ENCODE data around the gene KIF26A. TPM values are rescaled to one million over a fixed set of nuclear protein-coding genes. Genes with fewer than 3 reads are reported as not detected.
A peak's percentile ranks its signal among the peaks of the same experiment; 100 is the strongest.
"Not testable (repeated sequence)": the region's sequence is repeated elsewhere in the genome, so short reads cannot be mapped to it uniquely, and the experiment has no call there.

KIF26A gene
- total RNA-seq, 3 donors from 2014 or later: 1.4 to 4.6 (median 2.2) TPM

DNA sequence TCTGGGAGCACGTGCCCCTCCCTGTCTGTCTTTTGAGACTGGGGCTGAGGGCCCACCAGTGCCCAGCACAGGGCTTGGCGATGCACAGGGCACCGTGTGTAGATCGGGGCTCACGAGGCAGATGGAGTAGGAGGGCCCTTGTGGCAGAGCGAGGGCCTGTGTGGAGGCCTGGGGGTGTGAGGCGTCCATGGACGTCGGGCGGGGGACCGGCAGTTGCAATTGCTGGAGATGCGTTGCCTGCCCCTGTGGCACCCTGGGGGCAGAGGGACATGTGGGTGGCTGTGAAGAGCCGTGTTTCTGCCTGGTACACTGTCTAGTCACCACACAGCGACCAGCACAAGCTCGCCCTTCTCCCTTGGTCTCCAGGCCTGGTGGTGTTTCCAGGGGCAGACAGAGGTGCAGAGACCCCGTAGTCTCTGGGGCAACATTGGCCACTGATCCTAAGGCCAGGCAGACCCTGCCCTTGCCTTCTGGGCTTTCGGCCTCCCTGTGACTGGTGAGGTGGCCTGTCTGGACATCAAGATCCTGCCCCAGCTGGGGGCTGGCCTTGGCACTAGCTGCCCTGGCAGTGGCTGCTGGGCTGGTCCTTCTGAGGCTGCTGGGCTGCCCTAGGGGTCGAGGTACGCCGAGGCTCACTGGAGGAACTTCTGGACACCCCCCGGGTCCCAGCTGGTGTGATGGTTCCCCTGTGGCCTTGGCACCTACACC lies 14.5 kb downstream of the KIF26A start:
- Histone ChIP-seq H3K4me1 (peaks cover 0 to 4% of the 10 kb centered on the region in 2 donors), H3K9me3 (no peaks in the 10 kb centered on the region), H3K27me3 (peaks cover 0 to 3% of the 10 kb centered on the region in 2 donors), H3K4me3 (no peak overlapping the region), H3K36me3 (no peaks in the 10 kb centered on the region), H3K27ac (no peak overlapping the region)
- intact Hi-C loops (cut with DNase I; ENCODE audit: low total_unique reads): no loop called here
- no peak for TF ChIP-seq POLR2AphosphoS5 (IDR thresholded peaks at IDR 0.05)
- no peak for TF ChIP-seq POLR2A (IDR thresholded peaks at IDR 0.05)
- TF ChIP-seq, protein P1, sequence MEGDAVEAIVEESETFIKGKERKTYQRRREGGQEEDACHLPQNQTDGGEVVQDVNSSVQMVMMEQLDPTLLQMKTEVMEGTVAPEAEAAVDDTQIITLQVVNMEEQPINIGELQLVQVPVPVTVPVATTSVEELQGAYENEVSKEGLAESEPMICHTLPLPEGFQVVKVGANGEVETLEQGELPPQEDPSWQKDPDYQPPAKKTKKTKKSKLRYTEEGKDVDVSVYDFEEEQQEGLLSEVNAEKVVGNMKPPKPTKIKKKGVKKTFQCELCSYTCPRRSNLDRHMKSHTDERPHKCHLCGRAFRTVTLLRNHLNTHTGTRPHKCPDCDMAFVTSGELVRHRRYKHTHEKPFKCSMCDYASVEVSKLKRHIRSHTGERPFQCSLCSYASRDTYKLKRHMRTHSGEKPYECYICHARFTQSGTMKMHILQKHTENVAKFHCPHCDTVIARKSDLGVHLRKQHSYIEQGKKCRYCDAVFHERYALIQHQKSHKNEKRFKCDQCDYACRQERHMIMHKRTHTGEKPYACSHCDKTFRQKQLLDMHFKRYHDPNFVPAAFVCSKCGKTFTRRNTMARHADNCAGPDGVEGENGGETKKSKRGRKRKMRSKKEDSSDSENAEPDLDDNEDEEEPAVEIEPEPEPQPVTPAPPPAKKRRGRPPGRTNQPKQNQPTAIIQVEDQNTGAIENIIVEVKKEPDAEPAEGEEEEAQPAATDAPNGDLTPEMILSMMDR (IDR thresholded peaks at IDR 0.05): no peak
- no peak for DNase-seq (ENCODE audit: low spot score in 2 of 2)

DNA sequence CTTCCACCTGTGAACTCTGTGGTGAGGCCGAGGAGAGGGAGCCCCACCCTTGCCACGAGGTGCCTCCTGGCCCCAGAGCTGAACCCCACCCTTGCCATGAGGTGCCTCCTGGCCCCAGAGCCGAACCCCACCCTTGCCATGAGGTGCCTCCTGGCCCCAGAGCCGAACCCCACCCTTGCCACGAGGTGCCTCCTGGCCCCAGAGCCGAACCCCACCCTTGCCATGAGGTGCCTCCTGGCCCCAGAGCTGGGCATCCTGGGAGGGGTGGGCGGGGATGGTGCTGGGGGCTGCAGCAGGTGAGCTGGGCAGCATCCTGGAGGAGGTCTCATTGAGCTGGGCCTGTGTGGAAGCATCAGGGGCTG lies 15.0 kb downstream of the KIF26A start:
- intact Hi-C loops (cut with DNase I; ENCODE audit: low total_unique reads); H3K4me3 ChIP-seq; H3K27me3 ChIP-seq; H3K9me3 ChIP-seq; H3K36me3 ChIP-seq; DNase-seq (ENCODE audit: low spot score in 2 of 2); H3K4me1 ChIP-seq; H3K27ac ChIP-seq: not testable (repeated sequence)

DNA sequence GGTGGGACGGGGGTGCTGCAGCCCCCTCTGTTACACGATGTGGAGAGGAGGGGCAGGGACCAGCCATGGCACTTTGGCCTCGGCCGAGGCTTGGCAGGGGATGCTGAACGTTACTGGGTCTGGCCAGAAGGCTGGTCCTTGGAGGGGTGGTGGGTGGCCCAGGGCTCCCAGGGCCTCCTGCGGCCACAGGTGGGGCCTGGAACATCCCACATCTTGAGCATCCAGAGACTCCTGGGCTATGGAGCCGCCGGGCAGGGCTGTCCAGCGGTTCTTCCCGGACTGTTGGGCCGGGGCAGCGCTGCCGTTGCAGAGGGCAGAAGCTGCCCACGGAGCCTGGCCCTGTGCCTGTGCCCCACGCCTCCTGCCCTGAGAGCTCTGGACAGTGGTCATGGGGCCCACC lies 15.9 kb downstream of the KIF26A start:
- Histone ChIP-seq H3K36me3 (no peaks in the 10 kb centered on the region), H3K9me3 (no peaks in the 10 kb centered on the region), H3K27ac (no peak overlapping the region), H3K27me3 (peaks cover 0 to 2% of the 10 kb centered on the region in 2 donors), H3K4me3 (no peak overlapping the region), H3K4me1 (peaks cover 0 to 2% of the 10 kb centered on the region in 2 donors)
- no peak for DNase-seq (ENCODE audit: low spot score in 2 of 2)
- TF ChIP-seq POLR2A (IDR thresholded peaks at IDR 0.05) (no peak), POLR2AphosphoS5 (IDR thresholded peaks at IDR 0.05) (no peak)
- TF ChIP-seq, protein P1 (IDR thresholded peaks at IDR 0.05): no peak
- intact Hi-C loops (cut with DNase I; ENCODE audit: low total_unique reads): no loop called here

DNA sequence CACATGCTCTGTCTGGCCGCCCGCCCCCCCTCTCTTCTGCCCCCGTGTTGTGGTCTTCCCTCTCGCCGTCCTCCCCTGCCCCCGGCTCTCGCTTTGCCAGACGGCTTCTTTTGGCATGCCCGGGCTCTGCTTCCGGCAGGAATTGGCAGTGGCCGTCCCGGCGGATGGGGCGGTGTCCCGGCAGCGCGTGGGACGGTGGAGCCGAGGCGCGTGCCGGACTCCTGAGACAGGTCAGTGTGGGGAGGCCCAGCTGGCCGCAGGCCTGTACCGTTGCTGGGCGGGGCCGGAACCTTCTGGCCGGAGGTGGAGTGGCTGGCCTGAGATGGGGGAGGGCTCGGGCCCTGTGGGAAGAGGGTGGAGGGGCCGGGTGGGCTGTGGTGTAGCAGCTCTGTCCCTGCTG lies 17.1 kb downstream of the KIF26A start:
- TF ChIP-seq POLR2A (IDR thresholded peaks at IDR 0.05) (no peak), POLR2AphosphoS5 (IDR thresholded peaks at IDR 0.05) (no peak)
- TF ChIP-seq, protein P1 (IDR thresholded peaks at IDR 0.05): no peak
- Histone ChIP-seq H3K27ac (peak overlapping the region in 1 of 2 donors; percentile 9), H3K9me3 (no peaks in the 10 kb centered on the region), H3K36me3 (no peaks in the 10 kb centered on the region), H3K4me3 (peak overlapping the region in 1 of 3 donors; percentile 43), H3K4me1 (no peaks in the 10 kb centered on the region), H3K27me3 (no peaks in the 10 kb centered on the region)
- no peak for DNase-seq (ENCODE audit: low spot score in 2 of 2)
- intact Hi-C loops (cut with DNase I; ENCODE audit: low total_unique reads): loop anchor here (5.0 kb wide), 1 partner anchor 653 kb away; no protein-coding TSS in a partner anchor

DNA sequence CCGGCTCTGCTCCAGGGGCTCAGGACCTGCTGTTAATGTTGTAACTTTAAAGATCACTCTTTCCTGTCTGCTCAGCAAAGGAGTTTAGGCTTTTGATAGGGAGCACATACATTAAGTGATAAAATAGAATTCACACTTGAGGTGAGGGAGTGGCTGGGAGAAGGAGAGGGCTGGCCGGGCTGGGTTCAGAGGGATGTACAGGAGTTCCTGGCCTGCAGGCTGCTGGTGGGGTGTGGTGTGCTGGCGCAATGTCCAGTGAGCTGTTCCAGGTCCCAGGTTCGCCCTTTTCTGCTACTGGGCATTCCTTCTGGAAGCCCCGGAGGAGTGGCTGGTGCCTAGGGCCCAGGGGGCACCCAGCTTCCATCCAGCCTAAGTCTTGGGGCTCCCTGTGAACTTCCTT lies 17.8 kb downstream of the KIF26A start:
- DNase-seq (ENCODE audit: low spot score in 2 of 2): no peak

More for the DNA sequence above, 17.8 kb downstream of the KIF26A start:
- intact Hi-C loops (cut with DNase I; ENCODE audit: low total_unique reads): loop anchor here (5.0 kb wide), 1 partner anchor 654 kb away; no protein-coding TSS in a partner anchor
- H3K9me3 ChIP-seq: no peaks in the 10 kb centered on the region
- no peaks in the 10 kb centered on the region for H3K4me1 ChIP-seq
- H3K4me3 ChIP-seq: no peak overlapping the region
- H3K27me3 ChIP-seq: no peaks in the 10 kb centered on the region
- H3K27ac ChIP-seq: no peak overlapping the region
- TF ChIP-seq, protein P1 (IDR thresholded peaks at IDR 0.05): no peak
- TF ChIP-seq POLR2AphosphoS5 (IDR thresholded peaks at IDR 0.05) (no peak), POLR2A (IDR thresholded peaks at IDR 0.05) (no peak)
- no peaks in the 10 kb centered on the region for H3K36me3 ChIP-seq

All from breast epithelium (tissue), 4 donors.